Activated CD8-positive, alpha-beta memory T cell treated with anti-CD3 and anti-CD28 coated beads, Interleukin-2, amount 50 U/mL, for 4 hours (primary cell): ENCODE data around the gene POLR3H.
"Not testable (repeated sequence)": the region's sequence is repeated elsewhere in the genome, so short reads cannot be mapped to it uniquely, and the experiment has no call there.

Experiments used
- DNase-seq: peaks from one replicate; pipeline ENCODE4 v3.0.0-alpha.2; 2020

POLR3H gene

GRCh38 chr22:41563051-41563711 is 18.9 kb upstream of the POLR3H start:
- DNase-seq, result no peak

DNA sequence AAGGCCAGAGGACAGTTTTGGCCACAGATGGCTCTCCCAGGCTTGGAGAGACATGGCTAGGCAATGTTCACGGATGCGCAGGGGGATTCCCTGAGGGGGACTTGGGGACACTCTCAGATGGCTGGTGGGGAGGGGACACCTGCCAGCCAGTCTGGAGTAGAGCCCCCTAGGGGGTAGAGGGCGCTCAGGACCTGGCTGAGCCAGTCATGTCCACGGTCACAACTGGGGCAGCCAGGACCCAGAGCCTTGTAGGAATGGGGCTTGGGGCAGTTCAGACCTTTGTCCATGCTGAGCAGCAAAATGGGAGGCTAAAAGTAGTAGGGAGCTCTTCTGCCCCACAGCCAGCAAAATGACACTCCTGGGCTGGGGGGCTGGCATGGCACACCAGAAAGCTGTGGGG is 18.2 kb upstream of the POLR3H start:
- no peak for DNase-seq

DNA sequence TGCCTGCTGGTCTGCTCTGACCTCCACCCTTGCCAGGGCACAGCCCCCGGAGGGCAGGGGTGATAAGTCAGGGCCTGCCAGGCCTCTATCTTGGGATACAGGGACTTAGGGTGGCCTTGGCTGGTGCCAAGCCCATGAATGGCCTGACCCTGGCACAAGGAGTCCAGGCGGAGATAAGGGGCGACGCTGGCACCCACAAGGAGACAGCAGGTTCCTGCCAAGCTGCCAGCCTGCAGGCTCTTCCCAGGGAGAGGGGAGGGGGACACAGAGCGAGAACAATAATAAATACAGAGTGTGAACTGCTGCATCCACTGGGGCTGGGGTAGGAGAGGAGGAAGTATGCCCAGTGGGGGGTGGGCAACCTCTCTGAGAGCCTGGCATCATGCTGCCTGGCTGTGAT is 17.5 kb upstream of the POLR3H start:
- no peak for DNase-seq

GRCh38 chr22:41561335-41561734 is 17.1 kb upstream of the POLR3H start:
- no peak for DNase-seq

- DNase-seq, result no peak
These were observed 15.8 kb upstream of the POLR3H start for GRCh38 chr22:41560095-41560471.

DNA sequence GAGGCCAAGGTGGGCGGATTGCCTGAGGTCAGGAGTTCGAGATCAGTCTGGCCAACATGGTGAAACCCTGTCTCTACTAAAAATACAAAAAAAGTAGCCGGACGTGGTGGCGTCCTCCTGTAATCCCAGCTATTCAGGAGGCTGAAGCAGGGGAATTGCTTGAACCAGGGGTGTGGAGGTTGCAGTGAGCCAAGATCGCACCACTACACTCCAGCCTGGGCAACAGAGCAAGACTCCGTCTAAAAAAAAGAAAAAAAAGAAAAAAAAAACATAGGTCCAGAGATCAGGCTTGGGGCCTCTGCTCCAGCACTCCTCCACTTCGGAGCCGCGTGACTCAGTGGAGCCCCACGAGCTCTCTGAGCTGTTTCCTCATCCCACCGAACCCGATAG is 14.0 kb upstream of the POLR3H start:
- not testable (repeated sequence) for DNase-seq

- no peak for DNase-seq
These were observed 13.4 kb upstream of the POLR3H start for GRCh38 chr22:41557401-41558240.

DNA sequence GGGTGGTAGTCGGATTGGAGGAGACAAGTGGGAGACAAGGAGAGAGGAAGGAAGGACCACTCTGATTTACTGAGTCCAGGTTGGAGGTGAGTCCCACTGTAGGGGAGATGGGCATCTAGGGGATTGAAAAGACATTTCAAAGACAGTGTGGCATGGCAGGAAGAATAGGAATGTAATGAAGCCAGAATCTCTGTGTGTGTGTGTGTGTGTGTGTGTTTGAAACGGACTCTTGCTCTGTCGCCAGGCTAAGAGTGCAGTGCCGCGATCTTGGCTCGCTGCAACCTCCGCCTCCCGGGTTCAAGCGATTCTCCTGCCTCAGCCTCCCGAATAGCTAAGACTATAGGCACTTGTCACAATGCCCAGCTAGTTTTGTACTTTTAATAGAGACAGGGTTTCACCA is 12.3 kb upstream of the POLR3H start:
- DNase-seq, result no peak

GRCh38 chr22:41555325-41555982 is 11.2 kb upstream of the POLR3H start:
- no peak for DNase-seq

- DNase-seq, result no peak
These were observed 7.8 kb upstream of the POLR3H start for GRCh38 chr22:41551877-41552582.

- no peak for DNase-seq
These were observed 6.8 kb upstream of the POLR3H start for GRCh38 chr22:41550952-41551491.

- DNase-seq, result no peak
These were observed 4.6 kb upstream of the POLR3H start for GRCh38 chr22:41548830-41549211.

DNA sequence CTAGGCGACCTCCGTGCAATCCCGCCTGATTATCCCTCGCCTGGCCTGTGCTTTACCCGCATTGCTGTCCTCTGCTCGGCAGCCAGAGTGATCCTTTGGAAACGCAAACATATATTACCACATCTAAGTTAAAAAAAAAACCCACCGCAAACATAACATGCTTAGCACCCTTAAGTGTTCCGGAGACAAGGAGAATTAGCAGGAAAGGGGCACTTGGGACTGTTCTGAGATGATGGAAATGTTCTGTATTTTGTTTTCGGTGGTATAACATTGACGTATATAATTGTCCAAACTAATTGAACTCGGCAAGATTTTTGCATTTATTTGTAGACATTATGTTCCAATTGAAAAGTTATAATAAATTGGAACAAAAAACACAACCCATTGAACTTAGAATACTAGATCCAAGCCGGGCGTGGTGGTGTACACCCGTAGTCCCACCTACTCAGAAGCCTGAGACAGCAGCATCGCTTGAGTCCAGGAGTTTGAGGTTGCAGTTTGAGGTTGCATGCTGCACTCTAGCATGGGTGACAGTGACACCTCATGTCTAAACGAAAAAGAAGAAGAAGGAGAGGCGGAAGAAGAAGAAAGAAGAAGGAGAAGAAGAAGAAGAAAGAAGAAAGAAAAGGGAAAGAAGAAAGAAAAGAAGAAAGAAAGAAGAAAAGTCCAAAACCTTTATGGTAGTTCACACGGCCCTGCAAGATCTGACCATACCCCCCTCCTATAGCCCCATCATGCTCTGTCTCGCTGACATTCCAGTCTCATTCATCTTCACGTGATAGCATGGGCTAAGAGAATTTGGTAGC is 604 bp upstream of the POLR3H start:
- DNase-seq, result no peak

DNA sequence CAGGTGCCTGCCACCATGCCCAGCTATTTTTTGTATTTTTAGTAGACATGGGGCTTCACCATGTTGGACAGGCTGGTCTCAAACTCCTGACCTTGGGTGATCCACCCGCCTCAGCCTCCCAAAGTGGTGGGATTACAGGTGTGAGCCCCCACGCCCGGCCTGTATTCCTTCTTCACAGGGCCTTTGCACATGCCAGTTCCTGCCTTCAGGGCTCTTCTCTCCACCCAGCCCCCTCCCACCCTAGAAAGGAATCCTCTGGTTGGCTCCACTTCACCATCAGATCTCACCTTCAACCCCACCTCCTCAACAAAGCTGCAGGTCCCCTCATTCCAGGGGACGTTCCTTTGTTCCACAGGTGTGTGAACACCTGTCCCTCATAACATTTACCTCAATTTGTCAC is 2.0 kb downstream of the POLR3H start:
- no peak for DNase-seq

GRCh38 chr22:41541484-41541883 is 2.8 kb downstream of the POLR3H start:
- DNase-seq, result no peak

DNA sequence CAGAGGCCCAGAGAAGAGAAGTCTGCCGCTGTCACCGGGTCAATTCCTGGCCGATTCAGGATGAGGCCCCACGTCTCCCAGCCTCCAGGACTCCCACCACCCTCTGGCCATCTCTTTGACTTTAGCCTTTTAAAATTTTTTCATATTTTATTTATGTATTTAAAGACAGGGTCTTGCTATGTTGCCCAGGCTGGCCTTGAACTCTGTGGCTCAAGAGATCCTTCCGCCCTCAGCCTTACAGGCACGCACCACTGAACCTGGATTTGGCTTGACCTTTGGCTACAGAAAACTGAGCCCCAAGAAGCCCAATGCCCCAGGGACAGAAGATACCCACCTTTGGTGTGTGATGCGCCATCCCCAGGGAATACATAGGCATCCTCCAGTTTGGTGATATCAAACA is 3.9 kb downstream of the POLR3H start:
- DNase-seq, result no peak

DNA sequence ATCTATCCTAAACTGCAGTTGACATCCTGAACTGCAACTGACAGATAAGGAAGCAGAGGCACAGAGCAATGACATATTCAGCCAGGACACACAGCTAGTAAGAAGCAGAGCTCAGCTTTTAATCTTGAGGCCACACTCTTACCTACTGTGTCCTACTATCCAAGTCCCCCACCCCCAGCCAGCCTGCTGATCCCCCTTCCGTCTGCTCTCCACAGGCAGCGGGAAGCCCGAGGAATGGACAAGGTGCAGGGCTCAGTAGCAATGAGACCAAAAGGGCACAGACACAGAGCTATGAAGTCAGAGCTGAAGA is 4.3 kb downstream of the POLR3H start:
- DNase-seq, result no peak

DNA sequence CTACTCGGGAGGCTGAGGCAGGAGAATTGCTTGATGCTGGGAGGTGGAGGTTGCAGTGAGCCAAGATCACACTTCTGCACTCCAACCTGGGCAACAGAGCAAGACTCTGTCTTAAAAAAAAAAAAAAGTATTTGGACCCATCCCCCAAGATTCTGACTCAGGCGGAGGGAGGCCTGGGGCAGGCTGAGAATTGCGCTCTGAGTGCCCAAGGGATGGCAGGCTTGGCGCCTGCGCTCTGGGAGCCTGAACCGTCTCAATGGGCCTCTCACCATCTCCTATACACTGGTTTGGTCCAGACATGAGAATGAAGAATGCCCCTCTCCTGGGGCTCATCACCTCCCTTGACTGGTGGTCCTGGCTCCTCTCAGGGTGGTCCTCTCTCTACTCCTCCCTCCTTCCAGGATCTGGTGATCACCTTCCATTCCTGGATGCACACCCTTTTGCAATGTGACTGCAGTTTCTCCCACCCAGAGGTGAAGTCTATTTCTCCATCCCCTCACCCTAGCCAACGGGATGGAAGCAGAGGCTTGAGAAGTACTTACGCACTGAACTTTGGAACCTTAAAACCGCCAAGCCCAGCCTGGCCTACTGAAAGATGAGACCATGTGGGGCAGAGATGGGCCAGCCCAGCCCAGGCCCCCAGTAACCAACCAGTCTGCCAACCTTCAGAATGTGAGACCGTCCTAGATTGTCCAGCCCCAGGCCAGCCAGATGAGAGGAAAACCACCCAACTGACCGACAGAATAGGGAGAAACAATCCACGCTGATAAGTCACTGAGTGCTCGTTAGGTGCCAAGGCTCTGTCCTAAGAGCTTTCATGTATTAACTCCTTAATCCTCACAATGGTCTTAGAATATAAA is 4.9 kb downstream of the POLR3H start:
- no peak for DNase-seq

GRCh38 chr22:41538583-41538982 is 5.7 kb downstream of the POLR3H start:
- no peak for DNase-seq

- no peak for DNase-seq
These were observed 7.1 kb downstream of the POLR3H start for GRCh38 chr22:41537203-41537602.

- DNase-seq, result no peak
These were observed 9.0 kb downstream of the POLR3H start for GRCh38 chr22:41535244-41535643.

DNA sequence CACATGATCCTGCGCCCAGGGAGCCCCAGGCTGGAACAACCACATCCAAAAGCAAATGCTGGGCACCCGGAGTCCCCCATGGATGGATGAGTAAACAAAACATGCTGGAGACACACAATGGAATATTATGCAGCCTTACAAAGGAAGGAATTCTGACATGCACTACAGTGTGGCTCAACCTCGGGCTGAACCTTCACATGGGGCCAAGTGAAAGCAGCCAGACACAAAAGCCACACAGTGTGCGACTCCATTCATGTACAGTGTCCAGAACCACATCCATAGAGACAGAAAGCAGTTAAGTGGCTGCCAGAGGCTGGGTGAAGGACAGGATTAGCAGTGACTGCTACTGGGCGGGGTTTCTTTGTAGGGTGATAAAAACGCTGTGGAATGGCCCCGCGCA is 10.1 kb downstream of the POLR3H start:
- DNase-seq, result no peak
